ENCODE data around the gene SPTBN2.
A peak's percentile ranks its signal among the peaks of the same experiment; 100 is the strongest.

Gene SPTBN2

DNA sequence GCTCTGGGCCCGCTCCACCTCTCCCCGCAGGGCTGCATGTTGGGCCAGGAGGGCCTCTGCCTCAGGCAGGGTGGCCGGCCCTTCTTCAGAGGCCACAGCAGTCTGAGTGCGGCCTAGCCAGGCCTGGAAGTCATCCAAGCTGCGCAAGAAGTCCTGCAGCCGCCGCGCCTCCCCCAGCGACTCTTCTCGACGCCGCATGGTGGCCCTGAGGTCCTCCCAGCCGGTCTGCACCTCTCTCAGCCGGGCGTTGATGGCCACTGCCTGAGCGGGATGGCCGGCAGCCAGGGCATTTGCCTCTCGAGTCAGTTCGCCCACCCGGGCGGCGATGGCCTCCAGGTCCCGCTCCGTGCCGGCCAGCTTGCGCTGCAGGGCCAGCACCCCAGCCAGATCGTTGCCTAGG is 28.3 kb downstream of the SPTBN2 start:
- DNase-seq = no peak

DNA sequence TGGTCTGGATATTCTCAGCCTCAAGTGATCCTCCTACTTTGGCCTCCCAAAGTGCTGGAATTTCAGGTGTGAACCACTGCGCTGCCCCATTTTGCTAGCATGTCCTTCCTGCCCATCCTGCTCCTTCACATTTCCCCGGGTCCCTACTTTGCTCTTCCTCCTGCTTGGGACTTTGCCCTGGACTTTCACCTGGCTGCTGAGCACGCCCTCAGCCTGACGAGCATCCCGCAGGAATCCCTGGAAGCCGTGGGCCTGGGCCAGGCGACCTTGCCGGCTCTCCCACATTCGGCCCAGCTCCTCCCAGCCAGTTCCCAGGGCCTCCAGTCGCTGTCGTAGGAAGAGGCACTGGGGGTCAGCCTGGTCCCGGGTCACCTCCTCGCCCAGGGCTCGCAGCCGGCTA is 28.7 kb downstream of the SPTBN2 start:
- no peak for DNase-seq

DNA sequence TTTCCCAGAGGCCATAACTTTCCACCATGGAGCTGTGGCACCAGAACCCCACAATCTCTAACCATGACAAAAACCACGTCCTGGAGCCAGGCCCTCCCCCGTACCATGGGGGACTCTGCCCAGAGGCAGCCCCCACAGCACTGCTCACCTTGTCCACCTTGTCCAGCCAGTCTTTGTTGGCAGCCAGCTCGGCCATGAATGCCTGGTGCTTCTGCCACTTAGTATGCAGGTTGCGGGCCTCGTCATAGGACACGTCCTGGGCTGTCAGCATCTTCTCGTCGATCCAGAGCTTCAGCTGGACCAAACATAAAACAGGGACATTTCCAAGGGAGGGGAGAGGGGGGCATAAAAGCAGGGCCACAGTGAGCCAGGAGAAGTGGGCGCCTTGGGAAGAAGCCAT is 30.5 kb downstream of the SPTBN2 start:
- no peak for DNase-seq

DNA sequence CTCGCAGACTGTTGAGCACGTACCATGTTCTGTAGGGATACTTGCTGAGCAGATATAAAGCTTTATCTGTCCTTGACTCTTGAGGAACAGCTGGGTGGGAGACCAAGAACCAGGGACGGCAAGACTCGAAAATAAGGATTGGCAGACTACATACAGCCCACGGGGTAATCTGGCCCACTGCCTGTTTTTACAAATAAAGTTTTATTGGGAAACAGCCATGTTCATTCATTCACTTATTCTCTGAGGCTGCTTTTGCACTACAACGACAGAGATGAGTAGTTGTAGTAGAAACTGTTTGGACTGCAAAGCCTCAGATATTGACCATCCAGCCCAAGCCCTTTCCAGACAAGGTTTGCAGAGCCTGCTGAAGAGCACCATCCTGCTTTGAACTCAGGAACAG is 31.0 kb downstream of the SPTBN2 start:
- no peak for DNase-seq

DNA sequence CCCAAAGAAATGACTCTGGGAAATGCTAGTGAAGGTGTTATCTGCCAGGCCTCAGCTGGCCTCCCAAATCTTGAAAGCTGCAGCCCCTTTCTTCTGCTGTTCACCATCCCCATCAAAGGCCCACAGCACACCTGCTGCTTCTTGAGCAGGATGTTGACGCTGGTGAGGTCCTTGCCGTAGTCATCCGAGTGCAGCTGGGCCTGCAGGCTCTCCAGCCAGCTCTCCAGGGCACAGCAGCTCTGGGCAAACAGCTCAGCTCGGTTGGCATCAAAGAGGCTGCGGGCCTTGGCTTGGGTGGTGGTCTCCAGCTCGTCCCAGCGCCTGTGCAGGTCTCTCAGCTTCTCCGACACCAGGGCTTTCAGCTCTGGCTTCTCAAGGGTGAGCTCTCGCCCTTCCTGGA is 32.9 kb downstream of the SPTBN2 start:
- no peak for DNase-seq

DNA sequence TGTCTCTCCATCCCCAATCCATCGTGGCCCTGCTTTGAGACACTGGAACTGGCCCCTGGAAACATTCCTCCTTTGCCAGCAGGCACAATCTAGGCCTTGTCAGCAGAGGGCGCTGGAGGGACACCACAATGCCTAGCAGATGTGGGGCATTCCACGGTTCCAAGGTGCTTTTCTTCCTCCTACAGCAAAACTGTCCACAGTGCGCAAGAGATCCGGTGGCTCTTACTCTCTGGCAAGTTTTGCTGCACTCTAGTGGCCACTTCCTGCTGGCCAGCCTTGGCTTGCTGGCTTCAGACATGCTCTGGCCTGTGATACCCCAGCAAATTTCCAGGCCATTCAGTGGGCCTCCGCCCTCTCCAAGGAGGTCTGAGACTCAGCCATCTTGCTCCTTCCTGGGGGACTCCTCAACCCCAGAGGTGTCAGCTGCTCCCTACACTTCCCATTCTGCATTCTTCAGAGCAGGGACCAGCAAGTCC is 34.2 kb downstream of the SPTBN2 start:
- peak; percentile 83 for DNase-seq

DNA sequence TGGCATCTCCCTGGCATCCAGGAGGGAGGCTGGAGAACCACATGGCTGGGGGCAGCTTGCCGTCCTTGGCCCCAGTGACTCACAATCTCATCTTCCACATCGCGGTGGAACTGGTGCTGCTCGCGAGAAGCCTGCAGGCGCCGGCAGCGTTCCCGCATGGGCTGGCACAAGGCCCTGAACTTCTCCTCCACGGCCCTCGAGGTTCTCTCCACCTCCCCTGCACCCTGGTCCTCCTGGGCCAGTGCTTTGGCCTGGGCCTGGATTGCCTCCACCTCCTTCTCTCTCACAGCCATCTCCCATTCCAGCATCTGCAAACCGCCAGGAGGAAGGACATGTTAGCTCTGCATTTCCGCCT is 35.0 kb downstream of the SPTBN2 start:
- no peak for DNase-seq

DNA sequence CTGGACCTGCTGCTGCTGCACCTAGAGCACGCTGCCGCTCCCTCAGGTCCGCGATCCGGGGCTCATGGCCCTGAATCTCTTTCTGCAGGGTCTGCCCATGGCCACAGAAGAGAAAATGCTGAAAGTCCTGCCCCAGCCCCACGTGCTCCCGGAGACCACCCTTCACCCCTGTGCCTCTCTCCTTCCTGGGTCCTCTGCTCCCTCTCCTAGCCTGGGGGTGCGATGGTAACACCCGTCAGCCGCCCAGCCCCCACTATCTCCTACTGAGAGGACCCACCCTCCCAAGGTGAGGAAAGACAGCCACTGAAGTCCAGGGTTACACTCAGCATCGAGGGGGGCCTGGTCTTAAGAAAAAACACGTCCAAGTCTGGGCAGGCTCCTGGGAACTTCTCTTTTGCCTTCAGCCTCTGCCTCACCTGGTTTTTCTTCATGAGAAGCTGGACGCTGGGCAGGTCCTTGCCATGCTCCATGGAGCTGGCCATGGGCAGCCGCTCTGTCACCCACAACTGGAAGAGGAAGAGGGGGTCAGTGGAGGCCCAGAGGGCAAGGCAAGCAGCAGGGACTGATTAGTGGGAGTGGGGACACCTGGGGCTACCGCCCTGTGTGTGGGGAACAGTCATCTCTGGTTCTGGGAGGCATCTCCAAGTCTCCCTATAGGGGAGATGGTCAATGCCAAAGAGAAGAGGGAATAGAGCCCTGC is 35.5 kb downstream of the SPTBN2 start:
- DNase-seq = no peak

DNA sequence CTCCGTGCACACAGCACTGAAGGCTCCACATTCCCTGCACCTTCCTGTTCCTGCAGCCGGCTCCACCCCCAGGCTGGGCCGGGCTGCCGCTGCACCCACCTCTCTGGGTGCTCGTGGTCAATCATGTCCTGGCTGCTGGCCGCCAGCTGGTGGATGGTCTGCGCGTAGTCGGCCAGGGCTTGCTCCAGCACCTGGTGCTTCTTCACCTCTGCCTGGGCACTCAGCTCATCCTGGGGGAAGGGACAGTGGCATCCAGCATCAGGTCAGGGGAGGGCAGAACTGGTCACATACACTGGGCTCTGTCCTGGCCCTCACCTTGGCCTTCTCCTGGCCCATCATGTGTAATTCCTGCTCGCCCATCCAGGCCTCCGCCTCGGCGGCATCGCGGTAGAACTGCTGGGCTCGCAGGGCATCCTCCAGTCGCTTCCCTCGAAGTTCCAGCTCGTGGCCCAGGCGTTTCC is 36.1 kb downstream of the SPTBN2 start:
- no peak for DNase-seq

DNA sequence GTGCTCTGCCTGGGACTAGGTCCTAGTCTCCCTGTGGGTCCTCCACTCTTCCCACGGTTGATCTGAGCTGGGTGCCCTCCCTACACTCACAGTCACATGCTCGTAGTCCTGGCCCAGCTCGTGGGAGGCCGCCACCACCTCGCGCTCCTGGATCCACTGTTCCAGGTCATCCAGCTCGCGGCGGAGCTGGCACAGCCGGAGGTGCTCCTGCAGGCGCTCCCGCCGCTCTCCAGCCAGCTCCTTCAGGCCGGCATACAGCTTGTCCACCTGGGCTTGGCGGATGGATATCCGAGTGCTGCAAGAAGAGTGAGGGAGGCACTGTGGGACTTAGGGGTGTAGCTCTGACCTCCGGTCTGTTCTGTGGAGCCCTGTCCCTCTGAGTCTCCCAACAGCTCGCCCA is 36.6 kb downstream of the SPTBN2 start:
- DNase-seq = no peak

DNA sequence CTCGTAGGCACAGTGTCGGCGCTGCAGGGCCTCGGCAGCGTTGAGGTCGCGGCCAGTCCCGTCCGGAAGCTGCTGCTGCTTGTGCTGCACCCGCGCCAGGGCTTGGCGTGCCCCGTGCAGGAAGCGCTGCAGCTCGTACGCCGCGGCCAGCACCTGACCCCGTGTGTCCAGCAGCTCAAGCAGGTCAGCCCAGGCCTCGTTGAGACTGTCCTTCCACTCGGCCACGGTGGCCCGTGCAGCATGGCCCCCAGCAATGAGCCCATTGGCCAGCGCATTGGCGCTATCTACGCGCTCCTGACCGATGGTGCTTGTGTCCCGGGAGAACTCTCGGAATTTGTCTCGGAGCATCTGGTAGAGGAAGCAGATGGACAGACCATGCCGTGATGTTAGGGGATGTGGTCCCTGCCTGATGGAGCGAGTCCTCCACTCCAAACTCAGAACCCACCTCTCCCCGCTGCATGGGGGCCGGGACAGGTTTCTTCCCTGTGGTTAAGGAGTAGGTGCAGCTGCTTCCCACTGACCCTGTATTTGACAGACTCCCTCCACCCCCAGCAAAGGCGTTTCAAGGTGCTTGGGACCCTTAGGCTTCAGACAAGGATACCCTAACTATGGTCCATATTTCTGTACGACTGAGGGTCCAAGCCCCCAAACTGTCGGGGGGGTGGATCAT is 37.6 kb downstream of the SPTBN2 start:
- DNase-seq = no peak

DNA sequence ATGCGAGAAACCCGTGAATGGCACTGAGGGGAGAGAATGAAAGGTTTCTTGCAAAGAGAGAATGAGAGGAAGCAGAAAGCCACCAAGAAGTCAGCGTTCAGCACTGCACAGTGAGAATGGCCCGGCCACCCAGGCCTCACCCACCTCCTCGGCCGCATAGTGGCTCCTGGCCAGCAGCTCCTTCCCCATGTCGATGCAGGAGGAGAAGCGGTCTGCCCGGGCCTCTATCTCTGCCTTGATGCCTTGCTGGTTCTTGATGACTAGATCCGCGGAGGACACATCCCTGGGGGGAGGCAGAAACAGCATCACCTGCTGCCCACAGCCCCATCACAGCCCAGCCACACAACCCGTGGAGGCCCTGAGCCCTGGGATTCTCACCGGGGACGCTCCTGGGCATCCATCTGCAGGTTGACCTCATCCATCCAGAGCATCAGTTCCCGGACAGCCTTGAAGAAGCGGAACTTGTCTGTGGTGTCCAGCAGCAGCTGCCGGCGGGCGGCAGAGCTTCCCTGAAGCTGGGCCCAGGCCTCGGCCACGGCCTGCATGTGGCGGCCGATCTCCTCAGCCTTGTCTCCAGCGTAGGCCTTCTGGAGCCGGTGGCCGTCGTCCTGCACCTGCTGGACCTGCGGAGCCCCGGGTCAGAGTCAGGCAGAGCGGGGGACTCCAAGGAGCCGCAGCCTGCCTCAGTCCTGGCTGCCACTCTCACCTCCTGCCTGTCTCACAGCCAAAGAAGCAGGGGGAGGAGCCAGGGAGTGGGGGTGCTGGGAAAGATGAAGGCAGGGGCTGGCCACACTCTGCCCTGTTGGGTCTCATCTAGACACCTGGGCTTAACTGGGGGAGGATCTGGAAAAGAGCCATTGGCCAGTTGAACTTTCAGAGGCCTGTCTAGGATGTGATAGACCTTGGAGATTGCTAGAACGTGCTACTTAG is 39.1 kb downstream of the SPTBN2 start:
- DNase-seq = no peak

DNA sequence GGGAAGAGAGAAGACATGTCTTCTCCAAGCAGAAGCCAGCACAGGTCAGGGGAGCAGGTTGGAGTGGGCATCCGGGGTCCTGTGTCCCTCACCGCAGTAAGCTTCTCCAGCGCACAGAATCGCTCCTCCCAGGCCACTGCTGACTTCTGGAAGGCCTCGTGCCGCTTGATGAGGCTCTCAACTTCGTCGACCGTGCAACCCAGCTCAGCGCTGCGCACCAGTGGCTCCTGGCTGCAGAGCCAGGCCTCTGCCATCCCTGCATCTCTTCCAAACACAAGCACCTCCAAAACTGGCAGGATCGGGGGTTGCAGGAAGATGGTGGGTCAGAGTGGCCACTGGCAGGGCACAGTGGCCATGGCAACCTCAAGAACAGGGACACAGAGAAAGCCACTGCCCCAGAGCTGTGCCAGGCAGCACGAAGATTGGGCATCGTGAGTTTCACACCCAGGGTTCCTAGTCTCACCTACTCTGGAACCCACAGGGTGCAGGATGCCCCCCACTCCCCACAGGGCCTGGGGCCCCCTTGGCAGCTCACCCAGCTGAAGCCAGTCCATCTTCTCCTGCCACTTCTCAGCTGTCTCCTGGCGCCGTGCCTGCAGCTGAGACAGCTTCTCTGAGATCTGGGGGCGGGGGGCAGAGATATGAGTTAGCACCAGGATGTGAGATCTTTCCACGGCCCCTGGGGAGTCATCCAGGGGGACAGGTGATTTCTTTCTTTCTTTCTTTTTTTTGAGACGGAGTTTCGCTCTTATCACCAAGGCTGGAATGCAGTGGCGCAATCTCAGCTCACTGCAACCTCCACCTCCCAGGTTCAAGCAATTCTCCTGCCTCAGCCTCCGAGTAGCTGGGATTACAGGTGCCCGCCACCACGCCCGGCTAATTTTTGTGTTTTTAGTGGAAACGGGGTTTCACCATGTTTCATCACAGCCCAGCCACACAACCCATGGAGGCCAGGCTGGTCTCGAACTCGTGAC is 40.2 kb downstream of the SPTBN2 start:
- DNase-seq = no peak

DNA sequence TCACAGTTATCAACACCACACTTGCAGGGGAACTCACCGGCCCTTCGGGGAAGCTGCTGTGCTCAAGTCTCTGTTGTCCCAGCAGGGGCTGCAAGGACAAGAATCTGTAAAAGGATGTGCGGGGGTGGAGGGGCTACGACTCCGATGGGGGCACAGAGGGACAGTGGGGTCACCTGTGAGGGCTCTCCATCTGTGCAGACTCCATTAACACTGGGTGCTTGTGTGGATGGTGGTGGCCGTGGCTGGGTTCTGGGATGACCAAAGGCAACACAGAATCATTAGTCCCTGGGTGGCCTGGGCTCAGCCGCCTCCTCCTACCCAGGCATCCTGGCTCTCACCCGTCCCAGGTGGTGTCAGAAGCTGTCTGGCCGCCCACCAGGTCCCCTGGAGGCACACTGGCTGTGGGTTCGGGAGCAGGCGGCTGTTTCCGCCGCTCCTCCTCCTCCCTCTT is 41.2 kb downstream of the SPTBN2 start:
- no peak for DNase-seq

DNA sequence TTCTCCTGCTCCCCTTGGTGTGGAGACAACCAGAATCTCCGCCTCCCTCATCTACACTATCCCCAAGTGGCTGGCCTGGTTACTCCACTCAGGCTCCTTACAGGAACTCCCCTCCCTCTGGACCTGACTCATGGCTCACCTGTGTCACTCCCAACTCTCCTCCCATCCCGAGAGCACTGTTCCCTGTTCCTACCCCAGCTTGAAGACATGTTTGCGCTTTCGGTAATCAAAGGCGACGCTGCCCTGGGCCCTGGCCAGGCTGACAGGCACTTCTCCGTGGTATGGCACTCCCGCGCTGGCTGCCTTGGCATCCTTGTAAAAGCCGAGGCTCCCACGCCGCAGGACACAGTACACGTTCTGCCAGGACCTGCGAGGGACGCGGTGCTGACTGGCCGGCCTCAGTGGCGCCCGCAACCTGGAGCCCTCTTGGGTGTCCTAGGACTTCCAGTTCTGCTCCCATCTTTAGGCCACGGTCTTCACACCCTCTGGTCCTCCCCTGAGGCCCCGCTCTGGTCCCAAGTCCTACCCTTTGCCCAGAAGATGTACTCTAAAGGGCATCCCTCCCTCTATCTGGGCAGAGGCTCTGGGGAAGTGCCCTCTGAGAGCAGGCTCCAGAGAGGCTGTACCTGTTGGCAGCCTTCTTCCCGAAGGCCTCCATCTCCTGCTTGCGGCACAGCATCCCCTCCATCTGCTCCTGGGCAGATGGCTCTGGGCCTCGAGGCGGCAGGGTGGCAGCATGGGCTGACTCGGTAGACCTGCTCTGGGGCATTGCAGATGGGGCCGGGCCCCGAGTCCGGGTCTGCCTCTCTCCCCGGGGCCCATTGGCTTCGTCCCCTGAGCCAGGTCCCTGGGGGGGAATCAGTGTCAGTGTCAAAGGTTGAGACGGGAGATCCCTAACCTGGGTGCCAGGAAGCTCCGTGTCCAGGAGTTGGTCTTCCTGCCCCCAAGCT is 41.9 kb downstream of the SPTBN2 start:
- no peak for DNase-seq

DNA sequence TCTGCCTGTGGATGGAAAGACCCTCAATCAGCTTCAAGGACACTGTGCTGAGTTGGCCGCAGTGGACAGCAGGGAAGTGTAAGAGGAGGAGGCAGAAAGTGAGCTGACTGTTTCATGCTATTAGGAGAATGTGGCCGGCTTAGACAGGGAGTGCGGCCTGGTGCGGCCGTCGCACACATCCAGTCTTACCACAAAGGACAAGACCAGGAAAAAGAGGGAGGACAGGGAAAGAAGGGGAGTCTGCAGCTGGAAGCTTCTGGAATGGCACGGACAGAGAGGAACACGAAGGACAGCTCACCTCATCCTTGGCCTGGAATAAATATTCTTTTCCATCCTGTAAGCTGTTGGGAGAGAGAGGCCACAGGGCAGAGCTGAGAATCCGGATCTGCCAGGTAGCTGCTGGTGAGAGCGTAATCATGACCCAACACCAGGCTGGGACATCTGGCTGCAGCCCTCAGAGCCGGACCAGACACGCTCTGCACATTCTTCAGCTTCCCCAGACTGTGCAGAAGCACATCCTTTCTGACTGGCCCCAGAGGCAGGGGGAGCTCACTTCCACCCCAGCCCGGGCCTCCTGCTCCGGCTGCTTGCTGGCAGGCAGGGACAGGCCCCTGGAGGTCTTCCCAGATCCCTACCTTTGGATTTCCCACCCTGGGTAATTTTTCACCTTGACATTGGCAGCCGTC is 42.8 kb downstream of the SPTBN2 start:
- DNase-seq = no peak

DNA sequence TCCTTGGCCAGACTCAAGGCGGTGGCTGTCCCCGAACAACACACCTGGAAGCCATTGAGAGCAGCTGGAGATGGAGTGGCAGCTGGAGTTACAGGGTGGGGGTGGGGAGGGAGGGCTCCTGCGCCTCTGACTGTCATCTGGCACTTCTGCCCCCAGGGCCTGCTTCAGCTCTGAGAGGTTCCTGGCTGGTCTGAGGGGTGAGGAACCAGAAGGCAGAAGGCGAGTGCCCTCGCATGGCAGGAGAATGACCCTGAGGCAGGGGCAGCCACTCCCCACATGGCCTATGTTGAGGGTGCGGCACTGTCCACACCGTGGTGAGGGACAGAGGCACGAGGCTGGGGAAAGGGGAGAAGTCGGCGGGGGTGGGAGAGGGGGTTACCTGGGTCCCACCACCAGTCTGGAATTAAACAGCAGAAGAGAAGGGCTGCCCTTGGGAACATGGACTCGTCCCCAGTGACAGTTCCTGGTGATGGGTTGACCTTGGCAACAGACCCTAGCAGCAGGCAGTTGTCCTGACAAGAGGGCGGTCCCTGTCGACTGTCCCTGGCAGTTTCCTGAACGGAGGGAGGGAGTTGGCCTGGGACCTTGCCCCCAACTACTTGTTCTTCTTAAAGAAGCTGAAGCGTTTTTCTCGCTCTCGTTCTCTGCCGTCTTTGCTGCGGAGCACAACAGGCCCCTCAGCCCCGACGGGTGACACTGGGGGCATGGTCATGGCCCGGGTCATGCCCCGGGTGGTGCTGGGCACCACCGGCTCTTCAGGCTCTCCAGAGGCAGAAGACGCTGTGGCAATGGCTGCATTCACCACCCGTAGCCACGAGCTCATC is 43.5 kb downstream of the SPTBN2 start:
- no peak for DNase-seq

DNA sequence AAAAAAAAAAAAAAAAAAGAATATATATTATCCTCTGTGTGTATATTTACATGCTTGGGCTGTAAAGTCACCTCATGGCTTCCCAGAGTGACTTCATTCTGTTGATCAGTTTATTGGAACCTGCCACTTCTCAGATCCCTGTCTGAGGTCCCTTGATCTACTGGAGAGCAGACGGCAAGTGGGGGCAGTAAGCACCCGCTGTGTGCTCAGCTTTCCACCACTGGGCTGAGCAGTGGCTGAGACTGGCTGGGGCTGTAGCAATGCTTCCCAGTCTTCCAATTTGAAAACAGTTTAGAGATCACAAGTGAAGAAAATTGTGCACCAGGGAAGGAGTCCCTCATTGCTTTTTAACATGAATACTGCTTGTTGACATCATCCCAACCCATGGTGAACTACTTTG is 44.4 kb downstream of the SPTBN2 start:
- DNase-seq = no peak

DNA sequence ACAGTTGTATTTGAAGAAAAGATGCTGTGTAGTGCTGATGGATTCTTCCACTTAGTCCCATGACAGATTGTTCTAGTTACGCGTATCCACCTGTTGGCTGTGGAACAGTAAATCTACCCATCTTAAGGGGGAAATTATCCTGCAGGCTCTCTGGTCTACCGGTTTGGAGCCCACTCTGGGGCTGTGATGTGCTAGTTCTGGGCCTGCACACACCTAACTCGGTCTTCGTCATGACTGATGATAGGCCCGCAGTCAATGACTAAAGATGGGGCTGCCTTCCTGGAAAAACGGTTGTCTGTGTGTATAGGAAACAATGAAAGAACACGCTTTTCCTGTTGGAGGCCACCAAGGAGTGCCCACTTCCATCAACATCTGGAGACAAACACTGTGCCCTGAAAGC is 45.1 kb downstream of the SPTBN2 start:
- no peak for DNase-seq

Measured in activated naive CD4-positive, alpha-beta T cell treated with anti-CD3 and anti-CD28 coated beads, Interleukin-2, amount 50 U/mL, for 16 hours (primary cell).